ENCODE measurements around the gene HACD3.

HACD3 gene

GRCh38 chr15:65561934-65562333 is 31.7 kb downstream of the HACD3 start:
- Histone ChIP-seq H3K36me3 (ENCODE audit: insufficient read depth, insufficient read length, low read length) (peaks cover 96% of the 10 kb centered on the region), H3K9ac (ENCODE audit: insufficient read length, low read depth) (no peak overlapping the region), H3K27me3 (ENCODE audit: insufficient read depth, insufficient read length) (no peaks in the 10 kb centered on the region), H3K9me3 (ENCODE audit: insufficient read depth, low read length) (peaks cover 26% of the 10 kb centered on the region; the same call in 1 of the 2 replicates), H3K4me3 (ENCODE audit: insufficient read length, low read depth) (no peak overlapping the region), H3K4me1 (ENCODE audit: insufficient read depth, insufficient read length) (no peaks in the 10 kb centered on the region)
- TF ChIP-seq SUZ12 (IDR thresholded peaks at IDR 0.05; ENCODE audit: extremely low read depth, insufficient read depth, insufficient read length) (no peak), ZNF274 (IDR thresholded peaks at IDR 0.05; ENCODE audit: low read depth, low read length) (no peak), YY1 (IDR thresholded peaks at IDR 0.05; ENCODE audit: insufficient read depth, insufficient read length) (no peak)
- DNase-seq (ENCODE audit: low read depth, low spot score): no peak

GRCh38 chr15:65569728-65570127 is 39.5 kb downstream of the HACD3 start:
- DNase-seq (ENCODE audit: low read depth, low spot score): no peak
- Histone ChIP-seq H3K27me3 (ENCODE audit: insufficient read depth, insufficient read length) (no peaks in the 10 kb centered on the region), H3K36me3 (ENCODE audit: insufficient read depth, insufficient read length, low read length) (peaks cover 94% of the 10 kb centered on the region), H3K9me3 (ENCODE audit: insufficient read depth, low read length) (peaks cover 9% of the 10 kb centered on the region; the same call in 1 of the 2 replicates), H3K4me3 (ENCODE audit: insufficient read length, low read depth) (no peak overlapping the region), H3K9ac (ENCODE audit: insufficient read length, low read depth) (no peak overlapping the region), H3K4me1 (ENCODE audit: insufficient read depth, insufficient read length) (no peaks in the 10 kb centered on the region)
- no peak for TF ChIP-seq SUZ12 (IDR thresholded peaks at IDR 0.05; ENCODE audit: extremely low read depth, insufficient read depth, insufficient read length)
- TF ChIP-seq YY1 (IDR thresholded peaks at IDR 0.05; ENCODE audit: insufficient read depth, insufficient read length): no peak
- no peak for TF ChIP-seq ZNF274 (IDR thresholded peaks at IDR 0.05; ENCODE audit: low read depth, low read length)

DNA sequence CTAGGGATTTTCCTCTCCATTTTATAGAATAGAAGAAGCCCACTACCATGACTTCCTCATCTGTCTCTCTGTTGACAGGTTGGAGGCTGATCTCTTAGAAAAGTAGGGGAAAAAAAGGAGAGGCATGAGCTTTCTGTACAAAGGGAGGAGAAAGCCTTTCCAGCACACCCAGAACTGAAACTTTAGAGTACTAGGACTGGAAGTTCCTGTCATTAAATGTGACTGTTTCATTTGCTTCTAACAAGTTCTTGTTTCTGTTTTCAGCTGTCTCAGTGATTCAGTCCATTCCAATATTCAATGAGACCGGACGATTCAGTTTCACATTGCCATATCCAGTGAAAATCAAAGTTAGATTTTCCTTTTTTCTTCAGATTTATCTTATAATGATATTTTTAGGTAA is 41.7 kb downstream of the HACD3 start:
- no peaks in the 10 kb centered on the region for H3K9me3 ChIP-seq (ENCODE audit: insufficient read depth, low read length)
- DNase-seq (ENCODE audit: low read depth, low spot score): no peak
- no peaks in the 10 kb centered on the region for H3K27me3 ChIP-seq (ENCODE audit: insufficient read depth, insufficient read length)
- no peaks in the 10 kb centered on the region for H3K4me1 ChIP-seq (ENCODE audit: insufficient read depth, insufficient read length)
- no peak for TF ChIP-seq SUZ12 (IDR thresholded peaks at IDR 0.05; ENCODE audit: extremely low read depth, insufficient read depth, insufficient read length)
- H3K9ac ChIP-seq (ENCODE audit: insufficient read length, low read depth): no peak overlapping the region
- no peak overlapping the region for H3K4me3 ChIP-seq (ENCODE audit: insufficient read length, low read depth)
- peaks cover 85% of the 10 kb centered on the region for H3K36me3 ChIP-seq (ENCODE audit: insufficient read depth, insufficient read length, low read length)

DNA sequence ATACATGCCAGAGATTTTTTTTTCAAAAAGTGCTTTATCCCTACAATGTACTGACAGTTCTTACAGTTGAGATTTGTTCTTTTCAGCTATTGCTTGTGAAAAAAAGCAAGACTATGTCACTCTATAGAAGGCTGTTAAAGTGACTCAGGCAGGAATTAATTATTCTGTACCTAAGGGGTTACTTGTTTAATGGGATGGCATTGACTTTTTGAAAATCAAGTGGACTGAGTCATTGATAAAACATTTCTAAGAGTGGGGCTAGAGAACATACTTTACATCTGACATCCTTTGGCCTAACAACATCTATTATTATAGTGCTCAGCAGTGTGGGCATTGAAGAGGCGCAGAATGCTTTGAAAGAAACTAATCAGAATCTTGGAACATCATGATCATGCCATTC is 46.4 kb downstream of the HACD3 start:
- no peak for DNase-seq (ENCODE audit: low read depth, low spot score)
- H3K4me3 ChIP-seq (ENCODE audit: insufficient read length, low read depth): no peak overlapping the region
- no peak overlapping the region for H3K9ac ChIP-seq (ENCODE audit: insufficient read length, low read depth)
- no peak for TF ChIP-seq ZNF274 (IDR thresholded peaks at IDR 0.05; ENCODE audit: low read depth, low read length)
- TF ChIP-seq YY1 (IDR thresholded peaks at IDR 0.05; ENCODE audit: insufficient read depth, insufficient read length): no peak
- no peaks in the 10 kb centered on the region for H3K27me3 ChIP-seq (ENCODE audit: insufficient read depth, insufficient read length)
- peaks cover 82% of the 10 kb centered on the region for H3K36me3 ChIP-seq (ENCODE audit: insufficient read depth, insufficient read length, low read length)
- no peaks in the 10 kb centered on the region for H3K4me1 ChIP-seq (ENCODE audit: insufficient read depth, insufficient read length)
- H3K9me3 ChIP-seq (ENCODE audit: insufficient read depth, low read length): no peaks in the 10 kb centered on the region

DNA sequence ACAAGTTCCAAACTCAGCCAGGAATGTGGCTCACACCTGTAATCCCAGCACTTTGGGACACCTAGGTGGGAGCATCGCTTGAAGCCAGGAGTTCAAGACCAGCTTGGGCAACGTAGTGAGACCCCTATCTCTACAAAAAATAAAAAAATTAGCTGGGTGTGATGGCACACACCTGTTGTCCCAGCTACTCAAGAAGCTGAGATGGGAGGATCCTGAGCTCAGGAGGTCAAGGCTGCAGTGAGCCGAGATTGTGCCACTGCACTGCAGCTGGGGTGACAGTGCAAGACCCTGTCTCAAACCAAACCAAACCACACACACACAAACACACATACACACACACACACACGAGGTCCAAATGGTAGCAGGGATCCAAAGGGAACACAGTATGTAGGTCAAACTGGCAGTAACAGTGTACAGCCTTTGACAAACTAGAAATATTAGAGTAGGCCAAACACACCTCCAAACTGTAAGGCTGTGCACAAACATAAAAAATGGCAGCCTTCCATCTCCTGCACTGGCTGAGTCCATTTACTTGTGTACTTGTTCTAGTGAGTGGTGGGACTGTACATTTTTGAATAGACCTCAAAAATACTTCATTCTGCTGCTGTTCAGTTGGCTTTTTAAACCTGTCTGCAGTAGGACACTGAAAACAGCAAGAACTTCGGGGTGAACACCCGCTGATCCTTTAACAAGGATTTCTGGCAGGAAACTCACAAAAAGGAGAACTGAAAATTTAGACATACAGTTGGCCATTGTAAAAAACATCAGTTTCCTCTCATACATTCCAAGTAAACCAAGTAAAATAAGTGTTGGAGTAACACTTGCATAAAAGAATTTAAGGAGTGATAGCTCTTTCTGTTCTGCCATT is 47.1 kb downstream of the HACD3 start:
- Histone ChIP-seq H3K9ac (ENCODE audit: insufficient read length, low read depth) (no peak overlapping the region), H3K36me3 (ENCODE audit: insufficient read depth, insufficient read length, low read length) (peaks cover 82% of the 10 kb centered on the region), H3K27me3 (ENCODE audit: insufficient read depth, insufficient read length) (no peaks in the 10 kb centered on the region), H3K9me3 (ENCODE audit: insufficient read depth, low read length) (no peaks in the 10 kb centered on the region), H3K4me1 (ENCODE audit: insufficient read depth, insufficient read length) (no peaks in the 10 kb centered on the region), H3K4me3 (ENCODE audit: insufficient read length, low read depth) (no peak overlapping the region)
- no peak for DNase-seq (ENCODE audit: low read depth, low spot score)
- TF ChIP-seq ZNF274 (IDR thresholded peaks at IDR 0.05; ENCODE audit: low read depth, low read length) (no peak), YY1 (IDR thresholded peaks at IDR 0.05; ENCODE audit: insufficient read depth, insufficient read length) (no peak), SUZ12 (IDR thresholded peaks at IDR 0.05; ENCODE audit: extremely low read depth, insufficient read depth, insufficient read length) (no peak)

- Histone ChIP-seq H3K4me3 (ENCODE audit: insufficient read length, low read depth) (no peak overlapping the region), H3K9ac (ENCODE audit: insufficient read length, low read depth) (no peak overlapping the region), H3K27me3 (ENCODE audit: insufficient read depth, insufficient read length) (no peaks in the 10 kb centered on the region), H3K36me3 (ENCODE audit: insufficient read depth, insufficient read length, low read length) (peaks cover 86% of the 10 kb centered on the region), H3K9me3 (ENCODE audit: insufficient read depth, low read length) (no peaks in the 10 kb centered on the region), H3K4me1 (ENCODE audit: insufficient read depth, insufficient read length) (no peaks in the 10 kb centered on the region)
- no peak for TF ChIP-seq YY1 (IDR thresholded peaks at IDR 0.05; ENCODE audit: insufficient read depth, insufficient read length)
- no peak for TF ChIP-seq ZNF274 (IDR thresholded peaks at IDR 0.05; ENCODE audit: low read depth, low read length)
- TF ChIP-seq SUZ12 (IDR thresholded peaks at IDR 0.05; ENCODE audit: extremely low read depth, insufficient read depth, insufficient read length): no peak
- DNase-seq (ENCODE audit: low read depth, low spot score): no peak
Measured at GRCh38 chr15:65578904-65579728, 48.9 kb downstream of the HACD3 start.

- H3K36me3 ChIP-seq (ENCODE audit: insufficient read depth, insufficient read length, low read length): peaks cover 86% of the 10 kb centered on the region
- H3K4me1 ChIP-seq (ENCODE audit: insufficient read depth, insufficient read length): no peaks in the 10 kb centered on the region
- no peak for TF ChIP-seq ZNF274 (IDR thresholded peaks at IDR 0.05; ENCODE audit: low read depth, low read length)
- no peak for TF ChIP-seq SUZ12 (IDR thresholded peaks at IDR 0.05; ENCODE audit: extremely low read depth, insufficient read depth, insufficient read length)
- TF ChIP-seq YY1 (IDR thresholded peaks at IDR 0.05; ENCODE audit: insufficient read depth, insufficient read length): no peak
- H3K27me3 ChIP-seq (ENCODE audit: insufficient read depth, insufficient read length): no peaks in the 10 kb centered on the region
- H3K9me3 ChIP-seq (ENCODE audit: insufficient read depth, low read length): no peaks in the 10 kb centered on the region
- H3K4me3 ChIP-seq (ENCODE audit: insufficient read length, low read depth): no peak overlapping the region
- no peak for DNase-seq (ENCODE audit: low read depth, low spot score)
- H3K9ac ChIP-seq (ENCODE audit: insufficient read length, low read depth): no peak overlapping the region
Measured at GRCh38 chr15:65579762-65580161, 49.5 kb downstream of the HACD3 start.
